ENCODE results near the gene RIMBP2.

GRCh38 chr12:130364578-130364977 is 351.5 kb downstream of the RIMBP2 start:
- TF ChIP-seq EZH2 (IDR thresholded peaks at IDR 0.05; ENCODE audit: low read length): no peak
- TF ChIP-seq, protein P1, sequence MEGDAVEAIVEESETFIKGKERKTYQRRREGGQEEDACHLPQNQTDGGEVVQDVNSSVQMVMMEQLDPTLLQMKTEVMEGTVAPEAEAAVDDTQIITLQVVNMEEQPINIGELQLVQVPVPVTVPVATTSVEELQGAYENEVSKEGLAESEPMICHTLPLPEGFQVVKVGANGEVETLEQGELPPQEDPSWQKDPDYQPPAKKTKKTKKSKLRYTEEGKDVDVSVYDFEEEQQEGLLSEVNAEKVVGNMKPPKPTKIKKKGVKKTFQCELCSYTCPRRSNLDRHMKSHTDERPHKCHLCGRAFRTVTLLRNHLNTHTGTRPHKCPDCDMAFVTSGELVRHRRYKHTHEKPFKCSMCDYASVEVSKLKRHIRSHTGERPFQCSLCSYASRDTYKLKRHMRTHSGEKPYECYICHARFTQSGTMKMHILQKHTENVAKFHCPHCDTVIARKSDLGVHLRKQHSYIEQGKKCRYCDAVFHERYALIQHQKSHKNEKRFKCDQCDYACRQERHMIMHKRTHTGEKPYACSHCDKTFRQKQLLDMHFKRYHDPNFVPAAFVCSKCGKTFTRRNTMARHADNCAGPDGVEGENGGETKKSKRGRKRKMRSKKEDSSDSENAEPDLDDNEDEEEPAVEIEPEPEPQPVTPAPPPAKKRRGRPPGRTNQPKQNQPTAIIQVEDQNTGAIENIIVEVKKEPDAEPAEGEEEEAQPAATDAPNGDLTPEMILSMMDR (optimal IDR thresholded peaks at IDR 0.05 in 1 of 3, IDR thresholded peaks at IDR 0.05 in 1 of 3, conservative IDR thresholded peaks at IDR 0.05 in 1 of 3; ENCODE audit: extremely low read depth in 1 of 3, insufficient read depth in 2 of 3, low read length in 3 of 3): no peak
